HCT116 (cell line): ENCODE data around the gene BPIFA1. TPM values are rescaled to one million over a fixed set of nuclear protein-coding genes. Genes with fewer than 3 reads are reported as not detected.

Experiments used
- ATAC-seq: fragments of 200-7000 bp; cut with Tn5 transposase; 2 replicates; pipeline ENCODE4 v1.9.1; 2020; ENCODE audit warnings: mild to moderate bottlenecking, moderate library complexity
- BruUV-seq: library from RNA; stranded (reverse); fragments of 400-500 nt; replicated peaks from 2 replicates; lab custom pipeline; 2021; lab: Mats Ljungman, UMichigan
- CTCF ChIA-PET: fragments of 300-600 bp; sonication (Branson Sonifier 250); formaldehyde crosslinking; loops from one replicate; lab custom pipeline; 2021; ENCODE audit warnings: antibody characterized with exemption; lab: Charles Lee
- POLR2A ChIA-PET: fragments of 300-600, 350-600 bp; sonication (Branson Sonifier 250); formaldehyde crosslinking; loops from one replicate; lab custom pipeline; 2021; ENCODE audit warnings: antibody characterized with exemption; lab: Charles Lee
- RAD21 ChIA-PET, 2 experiments: fragments of 300-600 bp; sonication (Branson Sonifier 250); formaldehyde crosslinking; loops; one replicate each; lab custom pipeline; 2023; ENCODE audit warnings: low total read pairs in 2 of 2; ENCODE audit not compliant: uncharacterized antibody in 2 of 2, unreplicated experiment in 2 of 2, low non-redundant PET in 1 of 2; lab: Charles Lee
- DNase-seq: peaks from one replicate; pipeline ENCODE4 v3.0.0-alpha.2; 2010; ENCODE audit warnings: low read depth, low spot score
- H2AFZ ChIP-seq: fragments of 200-600 bp; shearing (Covaris generic), sonication (generic); 2 replicates; pipeline ENCODE4 v1.6.1; 2017; ENCODE audit warnings: low read depth, mixed run types, mixed read lengths, antibody characterized with exemption, low read length; ENCODE audit not compliant: poor library complexity, severe bottlenecking
- H3K27ac ChIP-seq: 2 replicates; pipeline ENCODE4 v1.5.1; 2012; ENCODE audit warnings: low read depth, low read length
- H3K27me3 ChIP-seq: fragments of 200-600 bp; sonication (generic); 2 replicates; pipeline ENCODE4 v1.6.1; 2016; ENCODE audit warnings: mixed run types, low read length, mixed read lengths; ENCODE audit not compliant: insufficient read depth
- H3K36me3 ChIP-seq, 2 experiments: fragments of 200-500 bp in 1 of 2; fragments of 200-600 bp in 1 of 2; sonication (Bioruptor generic) in 1 of 2; sonication (generic) in 1 of 2; 2 replicates each; pipeline versions ENCODE4 v1.5.1 to v1.6.1; 2014 to 2016; ENCODE audit warnings: low read length in 2 of 2, inconsistent platforms in 1 of 2, mixed read lengths in 1 of 2, mixed run types in 1 of 2; ENCODE audit not compliant: insufficient read depth in 2 of 2, control insufficient read depth in 1 of 2
- H3K4me1 ChIP-seq, 2 experiments: fragments of 200-600 bp in 1 of 2; sonication (generic) in 1 of 2; 2 replicates each; pipeline versions ENCODE4 v1.5.1 to v1.6.1; 2012 to 2017; ENCODE audit warnings: low read length in 2 of 2, inconsistent platforms in 1 of 2, mild to moderate bottlenecking in 1 of 2, mixed read lengths in 1 of 2, mixed run types in 1 of 2, moderate library complexity in 1 of 2; ENCODE audit not compliant: insufficient read depth in 2 of 2, control insufficient read depth in 1 of 2
- H3K4me2 ChIP-seq: fragments of 200-600 bp; sonication (generic); 2 replicates; pipeline ENCODE4 v1.6.1; 2017; ENCODE audit warnings: mixed run types, low read length, mixed read lengths
- H3K4me3 ChIP-seq, 2 experiments: fragments of 200-600 bp in 1 of 2; sonication (generic) in 1 of 2; replicated peaks in 1 of 2; 2 replicates each; pipeline ENCODE4 v1.5.1; 2011 to 2016; ENCODE audit warnings: low read length in 2 of 2, control low read depth in 1 of 2, low read depth in 1 of 2, mild to moderate bottlenecking in 1 of 2, mixed read lengths in 1 of 2, mixed run types in 1 of 2
- H3K79me2 ChIP-seq: fragments of 200-600 bp; sonication (generic); 2 replicates; pipeline ENCODE4 v1.6.1; 2017; ENCODE audit warnings: mild to moderate bottlenecking, mixed run types, low read length, moderate library complexity, mixed read lengths; ENCODE audit not compliant: insufficient read depth
- H3K9ac ChIP-seq: fragments of 200-600 bp; sonication (generic); 2 replicates; pipeline ENCODE4 v1.6.1; 2016; ENCODE audit warnings: low read length, mixed read lengths
- H3K9me2 ChIP-seq: fragments of 200-600 bp; sonication (generic), shearing (Covaris generic); 2 replicates; pipeline ENCODE4 v1.6.1; 2017; ENCODE audit warnings: mixed run types, mild to moderate bottlenecking, moderate library complexity; ENCODE audit not compliant: insufficient read depth
- H3K9me3 ChIP-seq, 2 experiments: fragments of 200-500 bp in 1 of 2; fragments of 200-600 bp in 1 of 2; sonication (Bioruptor generic) in 1 of 2; sonication (generic) in 1 of 2; 2 replicates each; pipeline ENCODE4 v1.6.1; 2014 to 2017; ENCODE audit warnings: low read length in 2 of 2, mixed read lengths in 2 of 2, inconsistent platforms in 1 of 2, low read depth in 1 of 2, mild to moderate bottlenecking in 1 of 2, mixed run types in 1 of 2, moderate library complexity in 1 of 2; ENCODE audit not compliant: control insufficient read depth in 1 of 2, insufficient read depth in 1 of 2
- H4K20me1 ChIP-seq: fragments of 200-600 bp; sonication (generic), shearing (Covaris generic); 2 replicates; pipeline ENCODE4 v1.6.1; 2017; ENCODE audit warnings: mixed run types, mild to moderate bottlenecking, moderate library complexity; ENCODE audit not compliant: insufficient read depth
- CBX3 ChIP-seq: IDR thresholded peaks from 2 replicates; pipeline ENCODE4 v1.6.1; 2012; ENCODE audit warnings: low read depth
- CEBPB ChIP-seq: IDR thresholded peaks from 2 replicates; pipeline ENCODE4 v1.6.1; 2012; ENCODE audit warnings: low read depth
- EGR1 ChIP-seq: IDR thresholded peaks from 2 replicates; pipeline ENCODE4 v1.6.1; 2012; ENCODE audit warnings: low read depth
- EZH2 ChIP-seq: fragments of 200-600 bp; sonication (generic); IDR thresholded peaks from 2 replicates; pipeline ENCODE4 v1.6.1; 2017; ENCODE audit warnings: antibody characterized with exemption, mixed run types
- EZH2phosphoT487 ChIP-seq: fragments of 200-600 bp; IDR thresholded peaks from 2 replicates; pipeline ENCODE4 v1.6.1; 2018; ENCODE audit warnings: antibody characterized with exemption, borderline replicate concordance
- POLR2A ChIP-seq: IDR thresholded peaks from 2 replicates; pipeline ENCODE4 v1.7.0; 2011; ENCODE audit warnings: borderline replicate concordance; ENCODE audit not compliant: insufficient read depth, insufficient read length; ENCODE audit errors: extremely low read depth
- POLR2AphosphoS5 ChIP-seq: IDR thresholded peaks from 2 replicates; pipeline ENCODE4 v1.6.1; 2011; ENCODE audit warnings: mild to moderate bottlenecking, low read depth, low read length, moderate library complexity
- RAD21 ChIP-seq: IDR thresholded peaks from 2 replicates; pipeline ENCODE4 v1.6.1; 2012; ENCODE audit warnings: low read depth, mild to moderate bottlenecking
- SIN3A ChIP-seq: IDR thresholded peaks from 2 replicates; pipeline ENCODE4 v1.6.1; 2012; ENCODE audit warnings: low read depth
- SP1 ChIP-seq: IDR thresholded peaks from 2 replicates; pipeline ENCODE4 v1.6.1; 2012; ENCODE audit warnings: low read depth
- SRF ChIP-seq: IDR thresholded peaks from 2 replicates; pipeline ENCODE4 v1.6.1; 2012; ENCODE audit warnings: low read depth
- TCF7L2 ChIP-seq: IDR thresholded peaks from 2 replicates; pipeline ENCODE4 v1.7.0; 2011; ENCODE audit warnings: borderline replicate concordance, inconsistent platforms; ENCODE audit not compliant: insufficient read depth, insufficient read length; ENCODE audit errors: extremely low read depth
- YY1 ChIP-seq: IDR thresholded peaks from 2 replicates; pipeline ENCODE4 v1.6.1; 2011; ENCODE audit warnings: low read length, low read depth, moderate library complexity, mild to moderate bottlenecking; ENCODE audit not compliant: insufficient replicate concordance; ENCODE audit errors: extremely low read depth
- ZFX ChIP-seq: fragments of 450-650 bp; IDR thresholded peaks from 2 replicates; pipeline ENCODE4 v1.6.1; 2017
- ZNF274 ChIP-seq: fragments of 200-500 bp; sonication (Bioruptor generic); IDR thresholded peaks from 2 replicates; pipeline ENCODE4 v1.6.1; 2014; ENCODE audit warnings: mild to moderate bottlenecking, low read depth, low read length, inconsistent platforms
- intact Hi-C: fragments of 100-400 bp; cut with micrococcal nuclease; formaldehyde crosslinking; loops from 2 replicates; pipeline ENCODE4 v1.10.0; 2022
- total RNA-seq: library from RNA; stranded (reverse); gene quantifications from one replicate; pipeline ENCODE4 v1.2.1, GENCODE V29; 2021; ENCODE audit not compliant: unreplicated experiment
- TF ChIP-seq, protein P1 (sequence below): IDR thresholded peaks from 2 replicates; pipeline ENCODE4 v1.6.1; 2011; ENCODE audit warnings: mild to moderate bottlenecking, low read length, moderate library complexity; ENCODE audit not compliant: insufficient replicate concordance; ENCODE audit errors: extremely low read depth
- TF ChIP-seq, protein P2 (sequence below): IDR thresholded peaks from 2 replicates; pipeline ENCODE4 v1.6.1; 2012; ENCODE audit warnings: low read depth

Gene BPIFA1
- total RNA-seq, 1 experiment from 2014 or later: not detected

DNA sequence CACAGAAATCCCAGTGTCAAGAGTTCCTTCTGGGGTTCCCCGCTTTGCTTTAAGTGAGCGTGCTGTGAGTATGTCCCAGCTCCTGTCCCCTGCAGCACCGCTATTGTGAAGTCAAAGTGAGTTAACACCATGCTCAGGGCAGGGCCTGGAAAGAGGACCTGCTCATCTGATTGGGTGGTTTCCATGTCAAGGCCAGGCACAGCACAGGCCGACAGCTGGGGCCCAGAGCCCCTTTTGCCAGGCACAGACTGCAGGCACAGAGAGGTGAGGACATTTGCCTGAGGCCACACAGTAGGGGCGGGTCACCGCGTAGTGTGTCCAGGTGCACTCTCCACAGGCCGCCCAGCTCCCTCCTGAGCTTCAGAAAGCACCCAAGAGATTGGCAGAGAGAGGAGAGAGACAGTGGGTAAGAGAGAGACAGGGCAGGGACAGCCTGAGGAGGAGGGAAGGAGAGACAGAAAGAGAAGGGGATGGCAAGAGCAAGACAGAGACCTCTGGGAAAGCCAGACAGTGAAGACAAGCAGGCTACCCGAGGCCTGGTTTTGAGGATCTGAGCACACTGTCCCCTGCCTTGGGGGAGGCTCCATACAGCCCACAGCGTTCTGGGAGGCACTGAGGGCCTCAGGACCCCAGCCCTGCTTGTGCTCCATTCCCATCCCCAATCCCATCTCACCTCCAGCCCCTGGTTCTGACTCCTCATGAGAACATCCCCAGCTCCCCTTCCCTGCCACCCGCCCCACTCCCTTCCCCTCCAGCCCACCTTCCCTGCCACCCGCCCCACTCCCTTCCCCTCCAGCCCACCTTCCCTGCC, 40.7 kb downstream of the BPIFA1 start:
- Histone ChIP-seq H3K27ac (no peak overlapping the region), H3K4me1 (no peaks in the 10 kb centered on the region), H3K9me2 (no peaks in the 10 kb centered on the region), H3K79me2 (no peaks in the 10 kb centered on the region), H3K9me3 (no peaks in the 10 kb centered on the region), H3K9ac (no peak overlapping the region), H4K20me1 (no peaks in the 10 kb centered on the region), H3K4me2 (no peak overlapping the region)
- DNase-seq (no peak), ATAC-seq (no peak)
- CTCF ChIA-PET: no interaction called here
- POLR2A ChIA-PET: no interaction called here
- intact Hi-C loops: no loop called here
- RAD21 ChIA-PET: interaction anchor here in 1 of 2 experiments (0.6 kb wide), 1 partner anchor 219 kb away, joined by 3 read pairs; no protein-coding TSS in a partner anchor
- TF ChIP-seq YY1: no peak
- TF ChIP-seq ZFX: no peak
- no peak for TF ChIP-seq CBX3
- TF ChIP-seq EGR1: no peak
- TF ChIP-seq, protein P1, sequence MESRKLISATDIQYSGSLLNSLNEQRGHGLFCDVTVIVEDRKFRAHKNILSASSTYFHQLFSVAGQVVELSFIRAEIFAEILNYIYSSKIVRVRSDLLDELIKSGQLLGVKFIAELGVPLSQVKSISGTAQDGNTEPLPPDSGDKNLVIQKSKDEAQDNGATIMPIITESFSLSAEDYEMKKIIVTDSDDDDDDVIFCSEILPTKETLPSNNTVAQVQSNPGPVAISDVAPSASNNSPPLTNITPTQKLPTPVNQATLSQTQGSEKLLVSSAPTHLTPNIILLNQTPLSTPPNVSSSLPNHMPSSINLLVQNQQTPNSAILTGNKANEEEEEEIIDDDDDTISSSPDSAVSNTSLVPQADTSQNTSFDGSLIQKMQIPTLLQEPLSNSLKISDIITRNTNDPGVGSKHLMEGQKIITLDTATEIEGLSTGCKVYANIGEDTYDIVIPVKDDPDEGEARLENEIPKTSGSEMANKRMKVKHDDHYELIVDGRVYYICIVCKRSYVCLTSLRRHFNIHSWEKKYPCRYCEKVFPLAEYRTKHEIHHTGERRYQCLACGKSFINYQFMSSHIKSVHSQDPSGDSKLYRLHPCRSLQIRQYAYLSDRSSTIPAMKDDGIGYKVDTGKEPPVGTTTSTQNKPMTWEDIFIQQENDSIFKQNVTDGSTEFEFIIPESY: no peak
- TF ChIP-seq SIN3A: no peak
- TF ChIP-seq, protein P2, sequence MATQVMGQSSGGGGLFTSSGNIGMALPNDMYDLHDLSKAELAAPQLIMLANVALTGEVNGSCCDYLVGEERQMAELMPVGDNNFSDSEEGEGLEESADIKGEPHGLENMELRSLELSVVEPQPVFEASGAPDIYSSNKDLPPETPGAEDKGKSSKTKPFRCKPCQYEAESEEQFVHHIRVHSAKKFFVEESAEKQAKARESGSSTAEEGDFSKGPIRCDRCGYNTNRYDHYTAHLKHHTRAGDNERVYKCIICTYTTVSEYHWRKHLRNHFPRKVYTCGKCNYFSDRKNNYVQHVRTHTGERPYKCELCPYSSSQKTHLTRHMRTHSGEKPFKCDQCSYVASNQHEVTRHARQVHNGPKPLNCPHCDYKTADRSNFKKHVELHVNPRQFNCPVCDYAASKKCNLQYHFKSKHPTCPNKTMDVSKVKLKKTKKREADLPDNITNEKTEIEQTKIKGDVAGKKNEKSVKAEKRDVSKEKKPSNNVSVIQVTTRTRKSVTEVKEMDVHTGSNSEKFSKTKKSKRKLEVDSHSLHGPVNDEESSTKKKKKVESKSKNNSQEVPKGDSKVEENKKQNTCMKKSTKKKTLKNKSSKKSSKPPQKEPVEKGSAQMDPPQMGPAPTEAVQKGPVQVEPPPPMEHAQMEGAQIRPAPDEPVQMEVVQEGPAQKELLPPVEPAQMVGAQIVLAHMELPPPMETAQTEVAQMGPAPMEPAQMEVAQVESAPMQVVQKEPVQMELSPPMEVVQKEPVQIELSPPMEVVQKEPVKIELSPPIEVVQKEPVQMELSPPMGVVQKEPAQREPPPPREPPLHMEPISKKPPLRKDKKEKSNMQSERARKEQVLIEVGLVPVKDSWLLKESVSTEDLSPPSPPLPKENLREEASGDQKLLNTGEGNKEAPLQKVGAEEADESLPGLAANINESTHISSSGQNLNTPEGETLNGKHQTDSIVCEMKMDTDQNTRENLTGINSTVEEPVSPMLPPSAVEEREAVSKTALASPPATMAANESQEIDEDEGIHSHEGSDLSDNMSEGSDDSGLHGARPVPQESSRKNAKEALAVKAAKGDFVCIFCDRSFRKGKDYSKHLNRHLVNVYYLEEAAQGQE: no peak
- no peak for TF ChIP-seq EZH2phosphoT487
- TF ChIP-seq ZNF274: no peak
- TF ChIP-seq SP1: no peak
- no peak for TF ChIP-seq POLR2AphosphoS5
- no peak for TF ChIP-seq SRF
- no peak for TF ChIP-seq POLR2A
- no peak for TF ChIP-seq TCF7L2
- TF ChIP-seq EZH2: no peak
- no peak for TF ChIP-seq RAD21
- no peak for TF ChIP-seq CEBPB
- TF ChIP-seq, all 23 proteins: peak for 0
- H3K36me3 ChIP-seq: no peaks in the 10 kb centered on the region
- H3K4me3 ChIP-seq: no peak overlapping the region
- peaks cover 8% of the 10 kb centered on the region; the same call in 1 of the 2 replicates for H3K27me3 ChIP-seq
- H2AFZ ChIP-seq: no peak overlapping the region
- no TSS peak for BruUV-seq
